NCI-H146 treated with DMSO at 0.1 percent for 48 hours (cell line): ENCODE results near the gene SEC61A2.

ENCODE experiments used
- DNase-seq: peaks from one replicate; lab custom pipeline; 2025; ENCODE audit not compliant: unreplicated experiment; lab: John Stamatoyannopoulos, UW

SEC61A2 gene

DNA sequence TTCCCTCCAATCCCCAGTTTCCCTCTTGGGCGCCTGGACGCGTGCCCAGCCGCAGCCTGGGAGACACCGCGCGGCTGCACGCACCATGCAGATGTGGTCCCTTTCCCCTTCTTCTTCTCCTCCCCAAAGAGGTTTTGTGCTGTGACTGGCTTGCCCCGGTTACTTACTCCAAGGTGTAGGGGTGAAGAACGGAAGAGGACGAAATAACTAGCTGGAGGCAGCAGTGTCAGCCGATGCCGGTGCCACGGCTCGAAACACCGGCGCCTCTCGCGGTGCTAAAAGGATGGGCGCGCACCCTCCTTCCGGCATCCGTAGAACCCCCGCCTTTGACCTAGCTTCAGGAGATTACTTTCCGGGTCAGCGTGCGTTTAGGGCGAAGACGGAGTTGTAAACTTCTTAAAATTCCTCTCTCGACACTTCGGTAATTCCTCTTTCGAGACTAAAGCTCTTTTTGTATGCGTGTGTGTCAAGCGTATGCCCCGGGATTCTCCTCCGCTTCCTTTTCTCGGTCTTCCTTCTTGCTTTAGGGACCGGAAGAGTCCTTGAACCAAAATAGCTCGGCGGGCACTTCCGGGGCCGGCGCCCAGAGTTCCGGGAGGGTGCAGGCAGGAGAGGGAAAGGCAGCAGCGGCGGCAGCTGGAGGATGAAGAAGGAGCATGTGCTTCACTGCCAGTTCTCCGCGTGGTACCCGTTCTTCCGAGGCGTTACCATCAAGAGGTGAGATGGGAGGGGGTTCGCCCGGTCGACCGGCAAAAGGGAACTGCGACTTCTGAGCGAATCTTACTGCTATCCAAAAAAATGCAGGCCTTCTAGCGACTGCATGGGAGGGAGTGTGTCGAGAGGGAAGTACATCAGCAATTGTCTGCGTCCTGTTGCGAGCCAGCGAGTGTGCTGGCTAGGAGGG lies 66.4 kb downstream of the SEC61A2 start, which contains the start of the genes CDC123 and NUDT5:
TSS of gene CDC123 (plus strand) at position 586 of the 904 bp plus-strand sequence. CDS start at position 644, 58 bp downstream.
TSS of gene NUDT5 (minus strand) at position 289 of the 904 bp plus-strand sequence. CDS start 9,600 bp downstream, outside the sequence.
- peak; percentile 99 for DNase-seq

DNA sequence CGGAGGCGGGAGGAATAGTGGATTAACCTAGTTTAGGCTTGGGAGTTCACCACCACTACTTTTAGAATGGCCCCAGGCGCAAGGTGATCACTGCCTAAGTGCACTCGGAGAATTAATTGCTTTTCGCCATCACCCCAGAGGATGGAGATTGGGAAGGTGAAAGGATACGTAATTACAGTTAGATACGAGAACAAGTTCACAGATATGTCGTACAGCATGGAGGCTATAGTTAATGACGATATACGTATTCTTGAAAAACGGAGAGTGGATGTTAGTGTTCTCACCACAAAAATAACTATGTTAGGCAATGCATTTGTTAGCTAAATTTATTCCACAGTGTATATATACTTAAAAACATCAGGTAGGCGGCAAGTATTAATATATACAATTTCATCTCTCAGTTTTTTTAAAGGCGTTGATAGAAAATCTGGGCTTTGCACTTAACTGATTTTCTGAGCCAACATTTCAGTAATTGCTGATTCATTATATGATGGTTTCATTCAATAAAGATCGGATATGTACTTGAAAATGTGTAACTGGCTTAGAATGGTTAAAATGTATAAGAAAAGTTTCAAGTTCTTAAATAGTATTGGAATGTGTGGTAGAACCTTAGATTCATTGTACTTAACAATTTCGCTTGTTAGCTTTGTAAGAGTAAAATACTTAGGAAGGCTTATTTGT lies 67.2 kb downstream of the SEC61A2 start:
- DNase-seq = no peak

- DNase-seq = no peak
Measured at GRCh38 chr10:12198156-12198555, 68.7 kb downstream of the SEC61A2 start.

- DNase-seq = no peak
Measured at GRCh38 chr10:12200850-12201249, 71.4 kb downstream of the SEC61A2 start.

DNA sequence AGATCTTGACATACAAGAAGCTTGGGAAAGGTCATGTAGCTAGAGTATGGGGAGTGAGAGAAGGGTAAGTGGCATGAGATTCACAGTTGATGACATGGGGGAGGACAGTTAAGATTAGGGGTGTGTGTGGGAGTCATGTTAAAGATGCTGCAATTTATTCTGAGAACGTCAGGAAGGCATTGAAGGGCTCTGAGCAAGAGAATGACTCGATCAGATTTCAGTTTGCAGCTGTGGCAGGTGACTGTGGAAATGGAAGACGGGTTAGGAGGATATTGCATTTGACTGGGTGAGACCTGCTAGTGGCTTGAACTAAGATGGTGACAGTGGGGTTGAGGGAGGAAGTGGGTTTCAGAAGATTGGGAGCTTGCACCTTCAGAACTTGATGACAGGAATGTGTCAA lies 72.1 kb downstream of the SEC61A2 start:
- DNase-seq = no peak

DNA sequence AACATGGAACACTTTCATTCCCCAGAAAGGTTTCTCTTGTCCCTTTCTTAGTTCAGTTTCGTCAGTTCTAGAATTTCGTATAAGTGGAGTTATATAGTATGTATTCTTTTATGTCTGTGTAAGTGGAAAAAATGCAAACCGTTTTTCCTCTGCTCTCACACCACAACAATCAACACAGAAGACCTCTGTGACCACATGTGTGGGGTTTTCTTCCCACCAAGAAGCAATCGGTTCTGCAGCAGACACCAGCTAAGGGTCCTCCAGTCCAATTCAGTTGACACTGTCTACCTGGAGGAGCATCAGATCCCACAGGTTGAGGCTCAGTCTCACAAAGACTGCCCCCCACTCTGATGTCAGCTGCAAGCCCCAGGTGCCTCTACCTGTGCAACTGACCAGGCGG lies 72.7 kb downstream of the SEC61A2 start:
- DNase-seq = no peak

DNA sequence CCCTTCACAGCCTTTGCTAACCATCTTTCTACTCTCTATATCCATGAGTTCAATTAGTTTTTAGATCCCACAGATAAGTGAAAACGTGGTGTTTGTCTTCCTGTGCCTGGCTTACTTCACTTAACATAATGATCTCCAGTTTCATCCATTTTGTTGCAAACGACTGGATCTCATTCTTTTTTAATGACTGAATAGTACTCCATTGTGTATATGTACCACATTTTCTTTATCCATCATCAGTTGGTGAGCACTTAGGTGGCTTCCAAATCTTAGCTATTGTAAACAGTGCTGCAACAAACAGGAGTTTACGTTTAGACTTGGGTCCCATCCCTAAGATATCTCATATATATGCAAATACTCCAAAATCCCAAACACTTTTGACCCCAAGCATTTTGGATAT lies 75.6 kb downstream of the SEC61A2 start:
- no peak for DNase-seq

GRCh38 chr10:12207114-12207513 lies 77.6 kb downstream of the SEC61A2 start:
- DNase-seq = no peak

- no peak for DNase-seq
Measured at GRCh38 chr10:12208460-12208859, 79.0 kb downstream of the SEC61A2 start.

DNA sequence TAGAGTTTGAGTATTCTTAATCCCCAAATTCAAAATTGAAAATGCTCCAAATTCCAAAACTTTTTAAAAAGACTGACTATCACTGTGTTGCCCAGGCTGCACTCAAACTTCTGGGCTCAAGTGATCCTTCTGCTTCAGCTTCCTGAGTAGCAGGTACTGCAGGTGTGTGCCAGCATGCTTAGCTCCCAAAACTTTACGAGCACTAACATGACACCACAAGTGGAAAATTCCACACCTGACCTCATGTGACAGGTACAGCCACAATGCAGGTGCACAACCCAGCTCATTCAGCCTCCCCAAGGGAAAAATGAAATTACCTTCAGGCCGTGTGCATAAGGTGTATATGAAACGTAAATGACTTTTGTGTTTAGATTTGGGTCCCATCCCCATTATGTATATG lies 83.0 kb downstream of the SEC61A2 start:
- no peak for DNase-seq

GRCh38 chr10:12213621-12214020 lies 84.1 kb downstream of the SEC61A2 start:
- DNase-seq = no peak

DNA sequence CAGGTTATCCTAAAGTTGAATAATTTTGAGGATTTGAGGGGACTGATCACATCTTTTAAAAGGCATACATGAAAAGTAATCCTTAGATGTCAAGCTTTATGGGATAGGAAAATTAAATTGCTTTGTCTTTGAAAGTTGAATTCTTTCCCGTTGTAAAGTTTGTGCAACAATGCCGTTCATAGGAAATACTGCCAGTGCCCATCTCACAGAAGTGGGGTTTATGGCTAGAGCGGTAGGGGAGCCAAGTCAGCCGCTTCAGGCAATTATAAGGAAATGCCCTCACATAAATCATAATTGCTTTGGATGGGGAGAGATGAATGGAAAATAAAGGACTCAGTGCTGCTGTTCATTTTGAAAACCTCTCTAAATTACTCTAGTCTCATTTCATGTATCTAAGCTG lies 84.6 kb downstream of the SEC61A2 start:
- no peak for DNase-seq

DNA sequence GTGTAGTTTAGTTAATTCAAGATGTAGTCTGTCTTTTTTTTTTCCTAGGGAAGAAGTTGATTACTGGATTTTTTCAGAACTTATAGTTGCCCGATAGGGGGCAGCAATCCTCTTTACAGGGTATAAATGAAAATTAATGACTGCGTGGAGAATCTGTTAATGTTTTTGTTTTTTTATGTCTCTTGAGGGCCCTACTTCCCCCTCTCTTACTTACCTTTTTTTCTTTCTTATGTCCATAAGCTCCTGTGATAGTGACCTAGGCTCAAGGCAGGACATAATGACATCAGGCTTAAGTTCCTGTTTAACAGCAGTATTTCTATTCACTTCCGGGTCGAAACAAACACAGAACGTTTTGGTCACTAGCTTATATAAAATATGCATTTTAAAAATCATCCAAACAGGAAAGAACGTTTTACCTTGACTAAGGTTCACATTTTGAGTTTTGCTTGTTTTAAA lies 85.3 kb downstream of the SEC61A2 start:
- peak; percentile 56 for DNase-seq
